ENCODE data around the gene CYB5R4. TPM values are rescaled to one million over a fixed set of nuclear protein-coding genes. Genes with fewer than 3 reads are reported as not detected.

Gene CYB5R4
- total and polyA plus RNA-seq, 2 of the 13 experiments (the other 11 are each of a cell fraction or from before 2014, with no cell fraction given), result 5.3 to 26.1 TPM

DNA sequence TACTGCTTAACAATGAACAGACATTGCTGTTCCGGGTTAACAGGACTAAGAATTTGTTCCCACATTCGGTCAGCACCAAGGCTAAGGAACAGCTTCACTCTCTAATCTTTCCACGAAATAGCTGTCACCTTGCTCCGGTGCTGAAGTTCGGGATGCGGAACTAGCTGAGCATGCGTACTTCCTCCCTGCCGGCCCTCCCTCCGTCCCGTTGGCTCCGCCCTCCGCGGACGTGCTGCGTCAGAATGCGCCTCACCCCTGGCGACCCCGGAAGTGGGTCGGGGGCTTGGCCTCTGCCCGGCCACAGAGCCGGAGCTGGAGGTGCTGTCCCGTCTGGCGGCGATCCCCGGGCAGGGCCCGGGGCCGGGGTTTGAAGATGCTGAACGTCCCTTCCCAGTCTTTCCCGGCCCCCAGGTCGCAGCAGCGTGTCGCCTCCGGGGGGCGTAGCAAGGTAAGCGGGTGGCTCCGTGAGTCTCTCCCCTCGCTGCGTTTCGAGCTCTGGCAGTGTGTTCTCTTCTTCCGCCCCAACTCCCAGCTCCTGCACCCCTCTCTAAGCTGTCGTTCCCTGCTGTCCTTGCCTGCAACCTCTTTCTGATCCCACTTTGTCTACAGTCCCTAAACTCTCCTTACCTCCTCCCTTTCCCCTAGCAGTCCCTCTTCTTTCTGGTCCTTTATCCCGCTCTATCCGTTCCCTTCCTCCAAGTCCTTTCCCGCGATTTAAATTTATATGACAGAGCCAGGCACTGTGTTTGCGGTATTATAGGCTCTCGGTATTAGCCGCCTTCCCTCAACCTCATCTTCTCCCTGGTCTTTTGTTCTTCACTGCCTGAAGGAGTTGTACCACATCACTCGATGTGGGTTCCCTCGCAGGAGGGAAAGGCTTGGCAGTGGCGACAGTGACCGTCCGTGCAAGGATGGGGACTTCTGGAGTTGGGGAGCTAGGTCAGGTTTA, at the start of gene CYB5R4 (continued):
- TF ChIP-seq, protein P1, sequence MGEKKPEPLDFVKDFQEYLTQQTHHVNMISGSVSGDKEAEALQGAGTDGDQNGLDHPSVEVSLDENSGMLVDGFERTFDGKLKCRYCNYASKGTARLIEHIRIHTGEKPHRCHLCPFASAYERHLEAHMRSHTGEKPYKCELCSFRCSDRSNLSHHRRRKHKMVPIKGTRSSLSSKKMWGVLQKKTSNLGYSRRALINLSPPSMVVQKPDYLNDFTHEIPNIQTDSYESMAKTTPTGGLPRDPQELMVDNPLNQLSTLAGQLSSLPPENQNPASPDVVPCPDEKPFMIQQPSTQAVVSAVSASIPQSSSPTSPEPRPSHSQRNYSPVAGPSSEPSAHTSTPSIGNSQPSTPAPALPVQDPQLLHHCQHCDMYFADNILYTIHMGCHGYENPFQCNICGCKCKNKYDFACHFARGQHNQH (CRISPR knock-in tag; IDR thresholded peaks at IDR 0.05), result peak; percentile 95
- TF ChIP-seq ZNF329 (CRISPR knock-in tag; IDR thresholded peaks at IDR 0.05; ENCODE audit: low read depth), result peak; percentile 87
- TF ChIP-seq, protein P2, sequence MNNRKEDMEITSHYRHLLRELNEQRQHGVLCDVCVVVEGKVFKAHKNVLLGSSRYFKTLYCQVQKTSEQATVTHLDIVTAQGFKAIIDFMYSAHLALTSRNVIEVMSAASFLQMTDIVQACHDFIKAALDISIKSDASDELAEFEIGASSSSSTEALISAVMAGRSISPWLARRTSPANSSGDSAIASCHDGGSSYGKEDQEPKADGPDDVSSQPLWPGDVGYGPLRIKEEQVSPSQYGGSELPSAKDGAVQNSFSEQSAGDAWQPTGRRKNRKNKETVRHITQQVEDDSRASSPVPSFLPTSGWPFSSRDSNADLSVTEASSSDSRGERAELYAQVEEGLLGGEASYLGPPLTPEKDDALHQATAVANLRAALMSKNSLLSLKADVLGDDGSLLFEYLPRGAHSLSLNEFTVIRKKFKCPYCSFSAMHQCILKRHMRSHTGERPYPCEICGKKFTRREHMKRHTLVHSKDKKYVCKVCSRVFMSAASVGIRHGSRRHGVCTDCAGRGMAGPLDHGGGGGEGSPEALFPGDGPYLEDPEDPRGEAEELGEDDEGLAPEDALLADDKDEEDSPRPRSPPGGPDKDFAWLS (CRISPR knock-in tag; IDR thresholded peaks at IDR 0.05; ENCODE audit: borderline replicate concordance), result no peak
- peak; percentile 100 for TF ChIP-seq KLF6 (CRISPR knock-in tag; IDR thresholded peaks at IDR 0.05)
- peak; percentile 99 for TF ChIP-seq ZNF607 (CRISPR knock-in tag; IDR thresholded peaks at IDR 0.05; ENCODE audit: borderline replicate concordance)
- TF ChIP-seq, protein P3, sequence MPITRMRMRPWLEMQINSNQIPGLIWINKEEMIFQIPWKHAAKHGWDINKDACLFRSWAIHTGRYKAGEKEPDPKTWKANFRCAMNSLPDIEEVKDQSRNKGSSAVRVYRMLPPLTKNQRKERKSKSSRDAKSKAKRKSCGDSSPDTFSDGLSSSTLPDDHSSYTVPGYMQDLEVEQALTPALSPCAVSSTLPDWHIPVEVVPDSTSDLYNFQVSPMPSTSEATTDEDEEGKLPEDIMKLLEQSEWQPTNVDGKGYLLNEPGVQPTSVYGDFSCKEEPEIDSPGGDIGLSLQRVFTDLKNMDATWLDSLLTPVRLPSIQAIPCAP (CRISPR knock-in tag; IDR thresholded peaks at IDR 0.05; ENCODE audit: low read depth), result no peak; the same call in 1 of the 2 replicates
- no peak for TF ChIP-seq MBNL3 (CRISPR knock-in tag; conservative IDR thresholded peaks at IDR 0.05)
- TF ChIP-seq AGO2 (optimal IDR thresholded peaks at IDR 0.05; ENCODE audit: low read depth, low read length), result peak; percentile 22
- TF ChIP-seq PHF8 (CRISPR knock-in tag; IDR thresholded peaks at IDR 0.05), result peak; percentile 91
- TF ChIP-seq DPF2 (CRISPR knock-in tag; IDR thresholded peaks at IDR 0.05; ENCODE audit: borderline replicate concordance, low read depth), result no peak
- 0 out of 2 replicates have a peak, but pooled peaks have one; percentile 61 for TF ChIP-seq MZF1 (CRISPR knock-in tag; IDR thresholded peaks at IDR 0.05; ENCODE audit: borderline replicate concordance)
- peak; percentile 57; the same call in 1 of the 2 replicates for TF ChIP-seq KDM5A (IDR thresholded peaks at IDR 0.05; ENCODE audit: borderline replicate concordance, low read length)
- no peak for TF ChIP-seq ZNF572 (CRISPR knock-in tag; IDR thresholded peaks at IDR 0.05)
- TF ChIP-seq, protein P4, sequence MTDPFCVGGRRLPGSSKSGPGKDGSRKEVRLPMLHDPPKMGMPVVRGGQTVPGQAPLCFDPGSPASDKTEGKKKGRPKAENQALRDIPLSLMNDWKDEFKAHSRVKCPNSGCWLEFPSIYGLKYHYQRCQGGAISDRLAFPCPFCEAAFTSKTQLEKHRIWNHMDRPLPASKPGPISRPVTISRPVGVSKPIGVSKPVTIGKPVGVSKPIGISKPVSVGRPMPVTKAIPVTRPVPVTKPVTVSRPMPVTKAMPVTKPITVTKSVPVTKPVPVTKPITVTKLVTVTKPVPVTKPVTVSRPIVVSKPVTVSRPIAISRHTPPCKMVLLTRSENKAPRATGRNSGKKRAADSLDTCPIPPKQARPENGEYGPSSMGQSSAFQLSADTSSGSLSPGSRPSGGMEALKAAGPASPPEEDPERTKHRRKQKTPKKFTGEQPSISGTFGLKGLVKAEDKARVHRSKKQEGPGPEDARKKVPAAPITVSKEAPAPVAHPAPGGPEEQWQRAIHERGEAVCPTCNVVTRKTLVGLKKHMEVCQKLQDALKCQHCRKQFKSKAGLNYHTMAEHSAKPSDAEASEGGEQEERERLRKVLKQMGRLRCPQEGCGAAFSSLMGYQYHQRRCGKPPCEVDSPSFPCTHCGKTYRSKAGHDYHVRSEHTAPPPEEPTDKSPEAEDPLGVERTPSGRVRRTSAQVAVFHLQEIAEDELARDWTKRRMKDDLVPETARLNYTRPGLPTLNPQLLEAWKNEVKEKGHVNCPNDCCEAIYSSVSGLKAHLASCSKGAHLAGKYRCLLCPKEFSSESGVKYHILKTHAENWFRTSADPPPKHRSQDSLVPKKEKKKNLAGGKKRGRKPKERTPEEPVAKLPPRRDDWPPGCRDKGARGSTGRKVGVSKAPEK (CRISPR knock-in tag; IDR thresholded peaks at IDR 0.05; ENCODE audit: borderline replicate concordance), result no peak
- TF ChIP-seq FOXM1 (CRISPR knock-in tag; IDR thresholded peaks at IDR 0.05), result peak; percentile 92; the same call in 1 of the 2 replicates
- TF ChIP-seq, protein P5, sequence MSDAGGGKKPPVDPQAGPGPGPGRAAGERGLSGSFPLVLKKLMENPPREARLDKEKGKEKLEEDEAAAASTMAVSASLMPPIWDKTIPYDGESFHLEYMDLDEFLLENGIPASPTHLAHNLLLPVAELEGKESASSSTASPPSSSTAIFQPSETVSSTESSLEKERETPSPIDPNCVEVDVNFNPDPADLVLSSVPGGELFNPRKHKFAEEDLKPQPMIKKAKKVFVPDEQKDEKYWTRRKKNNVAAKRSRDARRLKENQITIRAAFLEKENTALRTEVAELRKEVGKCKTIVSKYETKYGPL (CRISPR knock-in tag; IDR thresholded peaks at IDR 0.05), result peak; percentile 84
- TF ChIP-seq KLF12 (CRISPR knock-in tag; IDR thresholded peaks at IDR 0.05; ENCODE audit: borderline replicate concordance), result peak; percentile 90; the same call in 1 of the 2 replicates
- peak; percentile 92 for TF ChIP-seq ZFP36L1 (CRISPR knock-in tag; IDR thresholded peaks at IDR 0.05)
- peak; percentile 98 for TF ChIP-seq KLF15 (CRISPR knock-in tag; IDR thresholded peaks at IDR 0.05; ENCODE audit: borderline replicate concordance)
- peak; percentile 74 for TF ChIP-seq ZSCAN21 (CRISPR knock-in tag; IDR thresholded peaks at IDR 0.05; ENCODE audit: borderline replicate concordance)

All from HepG2 (cell line).